H4 (cell line): ENCODE measurements around the gene KRTAP29-1. TPM values are rescaled to one million over a fixed set of nuclear protein-coding genes. Genes with fewer than 3 reads are reported as not detected.
A peak's percentile ranks its signal among the peaks of the same experiment; 100 is the strongest.
"Not testable (repeated sequence)": the region's sequence is repeated elsewhere in the genome, so short reads cannot be mapped to it uniquely, and the experiment has no call there.

ENCODE experiments used
- DNase-seq: peaks from one replicate; pipeline ENCODE4 v3.0.0-alpha.2; 2015; ENCODE audit warnings: low spot score
- total RNA-seq: library from RNA; depleted of rRNA; stranded (reverse); fragments of >200 nt; shearing (Covaris generic); gene quantifications from 2 replicates; pipeline ENCODE4 v1.2.3, GENCODE V29; 2014; rRNA removed

The KRTAP29-1 gene, protein sequence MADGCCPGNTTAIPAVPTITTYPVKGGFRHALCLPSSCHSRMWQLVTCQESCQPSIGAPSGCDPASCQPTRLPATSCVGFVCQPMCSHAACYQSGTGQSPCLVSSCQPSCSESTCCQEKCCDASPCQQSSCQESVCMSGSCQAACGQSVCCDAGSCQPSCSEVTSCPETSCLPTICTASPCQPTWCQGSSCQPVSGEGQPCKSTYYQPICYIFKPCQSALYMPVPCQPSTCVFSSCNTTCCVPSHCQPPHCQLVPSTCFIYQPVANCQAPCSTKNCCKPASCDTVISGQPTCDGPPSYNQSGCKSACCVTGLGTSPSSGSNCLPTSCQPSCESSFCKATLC
- not detected in 2 replicates for total RNA-seq

DNA sequence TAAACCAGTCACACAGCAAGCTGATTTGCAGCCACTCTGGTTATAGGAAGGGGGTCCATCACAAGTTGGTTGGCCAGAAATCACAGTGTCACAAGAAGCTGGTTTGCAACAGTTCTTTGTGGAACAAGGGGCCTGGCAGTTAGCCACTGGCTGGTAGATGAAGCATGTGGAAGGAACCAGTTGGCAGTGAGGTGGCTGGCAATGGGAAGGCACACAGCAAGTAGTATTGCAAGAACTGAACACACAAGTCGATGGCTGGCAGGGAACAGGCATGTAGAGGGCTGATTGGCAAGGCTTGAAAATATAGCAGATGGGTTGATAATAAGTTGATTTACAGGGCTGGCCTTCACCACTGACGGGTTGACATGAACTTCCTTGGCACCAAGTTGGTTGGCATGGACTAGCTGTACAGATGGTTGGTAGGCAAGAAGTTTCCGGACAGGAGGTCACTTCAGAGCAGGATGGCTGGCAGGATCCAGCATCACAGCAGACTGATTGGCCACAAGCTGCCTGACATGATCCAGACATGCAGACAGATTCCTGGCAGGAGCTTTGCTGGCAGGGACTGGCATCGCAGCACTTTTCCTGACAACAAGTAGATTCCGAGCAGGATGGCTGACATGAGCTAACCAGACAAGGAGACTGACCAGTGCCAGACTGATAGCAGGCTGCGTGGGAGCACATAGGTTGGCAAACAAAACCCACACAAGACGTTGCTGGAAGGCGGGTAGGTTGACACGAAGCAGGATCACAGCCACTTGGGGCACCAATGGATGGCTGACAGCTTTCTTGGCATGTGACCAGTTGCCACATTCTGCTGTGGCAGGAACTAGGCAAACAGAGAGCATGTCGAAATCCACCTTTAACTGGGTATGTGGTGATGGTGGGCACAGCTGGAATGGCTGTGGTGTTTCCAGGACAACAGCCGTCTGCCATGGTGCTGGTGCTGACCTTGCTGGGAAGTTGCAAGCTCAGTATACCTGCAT is at the start of gene KRTAP29-1:
Gene KRTAP29-1 (minus strand): TSS at position 936 of the 986 bp plus-strand sequence. CDS start 0 bp downstream, at position 936.
- peak; percentile 59 for DNase-seq

DNA sequence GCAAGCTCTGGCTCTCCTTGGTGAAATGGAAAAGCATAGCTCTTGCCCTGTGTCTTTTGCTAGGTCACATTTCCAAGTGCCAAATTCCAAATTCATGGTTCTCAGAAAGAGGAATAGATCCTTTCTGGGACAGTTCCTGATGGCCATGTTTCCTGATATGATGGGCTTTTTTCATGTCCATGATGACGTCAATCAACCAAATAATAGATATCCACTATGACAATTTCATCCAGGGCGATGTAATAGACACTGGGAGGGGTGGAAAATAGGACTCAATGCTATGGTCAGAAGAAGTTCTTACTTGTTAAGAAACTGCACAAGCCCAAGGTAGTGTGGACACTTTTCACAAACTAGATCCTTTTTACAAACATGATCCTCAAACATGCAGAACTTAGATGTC is 48.5 kb upstream of the KRTAP29-1 start:
- DNase-seq = no peak

DNA sequence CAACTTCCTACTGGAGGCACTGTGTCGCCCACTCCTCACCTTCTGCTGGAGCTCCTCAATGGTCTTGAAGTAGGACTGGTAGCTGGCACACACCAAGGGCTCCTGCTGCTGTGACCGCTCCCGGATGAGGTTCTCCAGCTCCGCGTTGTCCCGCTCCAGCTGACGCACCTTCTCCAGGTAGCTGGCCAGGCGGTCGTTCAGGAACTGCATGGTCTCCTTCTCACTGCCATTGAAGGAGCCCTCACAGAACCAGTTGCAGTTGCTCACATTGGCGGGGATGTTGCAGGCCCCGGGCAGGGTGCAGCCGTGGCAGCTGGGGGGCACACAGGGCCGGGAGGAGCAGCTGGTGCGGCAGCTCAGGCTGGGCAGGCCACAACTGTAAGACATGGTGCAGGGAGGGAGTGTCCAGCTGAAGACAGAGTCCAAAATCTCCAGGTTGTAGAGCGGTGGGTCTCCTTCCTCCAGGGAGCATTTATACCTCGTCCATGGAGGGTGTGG is 47.8 kb upstream of the KRTAP29-1 start, which contains the start of gene KRT33A:
Gene KRT33A (minus strand): TSS at position 448 of the 498 bp plus-strand sequence. CDS start 61 bp downstream, at position 387.
- not testable (repeated sequence) for DNase-seq

DNA sequence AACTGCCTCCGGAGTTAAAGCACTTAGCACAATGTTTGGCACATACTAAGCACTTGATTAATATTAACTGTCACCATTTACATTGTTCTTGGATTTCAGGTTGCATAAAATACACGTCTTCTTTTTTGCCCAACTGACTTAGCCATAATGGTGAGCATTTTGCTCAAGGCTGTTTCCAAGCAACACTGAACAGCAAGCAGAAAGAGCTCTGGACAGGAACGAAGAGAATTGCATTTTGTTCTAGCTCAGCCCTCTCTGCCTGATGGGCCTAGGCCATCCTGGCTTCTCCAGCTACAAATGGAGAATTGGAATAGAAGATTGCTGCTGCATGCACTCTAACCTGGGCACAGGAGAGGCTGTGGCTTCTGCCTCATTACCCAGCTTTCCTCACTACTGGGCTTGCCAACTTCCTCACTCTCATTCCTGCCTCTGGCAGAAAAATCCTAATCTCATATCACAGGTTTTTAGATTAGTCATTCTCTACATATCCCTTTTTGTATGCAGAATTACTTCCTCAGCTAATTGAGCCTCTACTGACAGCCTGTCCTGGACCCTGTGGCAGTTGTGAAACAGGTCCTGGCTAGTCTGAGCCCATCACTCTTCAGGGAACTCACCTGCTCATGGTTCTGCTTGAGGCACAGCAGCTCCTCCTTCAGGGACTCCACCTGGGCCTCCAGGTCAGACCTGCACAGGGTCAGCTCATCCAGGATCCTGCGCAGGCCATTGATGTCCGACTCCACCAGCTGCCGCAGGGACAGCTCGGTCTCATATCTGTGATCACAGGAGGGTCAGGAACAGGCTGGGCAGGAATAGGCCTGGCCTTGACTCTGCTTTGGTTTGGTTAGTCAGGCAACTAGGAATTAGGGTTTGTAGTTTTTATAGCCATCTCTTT is 45.5 kb upstream of the KRTAP29-1 start:
- DNase-seq = no peak

DNA sequence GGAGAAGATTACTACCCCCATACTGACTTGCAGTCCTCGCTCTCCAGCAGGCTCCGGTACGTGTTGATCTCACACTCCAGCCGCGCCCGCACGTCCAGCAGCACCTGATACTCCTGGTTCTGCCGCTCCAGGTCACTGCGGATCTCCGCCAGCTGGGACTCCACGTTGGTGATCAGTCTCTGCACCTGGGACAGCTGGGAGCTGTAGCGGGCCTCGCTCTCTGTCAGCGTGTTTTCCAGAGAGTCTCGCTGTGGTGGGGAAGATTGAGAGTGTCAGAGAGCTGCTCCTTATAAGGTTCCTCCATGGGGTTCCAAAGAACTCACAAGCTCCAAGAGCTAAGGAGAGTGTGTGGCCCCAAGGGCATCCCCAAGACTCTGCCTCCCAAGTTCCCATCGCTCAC is 43.8 kb upstream of the KRTAP29-1 start:
- DNase-seq = not testable (repeated sequence)

DNA sequence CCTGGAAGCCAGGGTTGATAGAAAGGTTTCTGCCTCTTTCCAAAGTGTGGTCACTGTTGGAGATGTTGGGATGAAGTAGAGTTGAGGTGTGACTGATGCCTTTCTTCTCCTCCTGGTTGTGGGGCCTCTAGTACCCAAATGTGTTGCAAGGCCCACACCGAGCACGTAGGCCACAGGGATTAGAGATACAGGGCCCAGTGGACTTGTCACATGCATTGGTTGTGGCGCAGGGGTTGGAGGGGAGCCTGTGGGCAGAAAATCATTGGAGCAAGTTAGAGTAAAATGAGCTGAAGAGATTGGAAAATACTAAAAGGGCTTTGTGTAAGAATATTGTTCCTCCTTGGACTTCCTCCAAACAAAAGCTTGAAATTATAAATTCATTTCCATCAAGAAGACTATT is 43.3 kb upstream of the KRTAP29-1 start:
- DNase-seq = no peak

DNA sequence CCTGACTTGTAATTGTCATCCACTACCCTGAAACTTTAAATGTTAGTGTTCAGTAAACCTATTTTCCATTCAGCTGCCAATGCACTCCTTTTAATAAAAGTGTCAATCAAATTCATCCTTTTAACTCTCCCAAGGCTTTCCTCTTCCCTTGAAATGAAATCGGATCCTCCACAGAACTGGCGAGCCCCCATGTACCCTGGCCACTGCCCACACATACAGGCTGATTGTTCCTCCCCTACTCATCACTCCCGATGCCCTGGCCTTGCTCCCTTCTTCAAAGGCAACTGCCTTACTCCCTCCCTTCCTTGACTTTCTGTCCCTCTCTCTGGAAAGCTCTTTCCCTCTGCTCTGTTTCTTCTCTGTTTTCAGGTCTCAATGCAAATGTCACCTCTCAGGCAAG is 40.4 kb upstream of the KRTAP29-1 start:
- no peak for DNase-seq

DNA sequence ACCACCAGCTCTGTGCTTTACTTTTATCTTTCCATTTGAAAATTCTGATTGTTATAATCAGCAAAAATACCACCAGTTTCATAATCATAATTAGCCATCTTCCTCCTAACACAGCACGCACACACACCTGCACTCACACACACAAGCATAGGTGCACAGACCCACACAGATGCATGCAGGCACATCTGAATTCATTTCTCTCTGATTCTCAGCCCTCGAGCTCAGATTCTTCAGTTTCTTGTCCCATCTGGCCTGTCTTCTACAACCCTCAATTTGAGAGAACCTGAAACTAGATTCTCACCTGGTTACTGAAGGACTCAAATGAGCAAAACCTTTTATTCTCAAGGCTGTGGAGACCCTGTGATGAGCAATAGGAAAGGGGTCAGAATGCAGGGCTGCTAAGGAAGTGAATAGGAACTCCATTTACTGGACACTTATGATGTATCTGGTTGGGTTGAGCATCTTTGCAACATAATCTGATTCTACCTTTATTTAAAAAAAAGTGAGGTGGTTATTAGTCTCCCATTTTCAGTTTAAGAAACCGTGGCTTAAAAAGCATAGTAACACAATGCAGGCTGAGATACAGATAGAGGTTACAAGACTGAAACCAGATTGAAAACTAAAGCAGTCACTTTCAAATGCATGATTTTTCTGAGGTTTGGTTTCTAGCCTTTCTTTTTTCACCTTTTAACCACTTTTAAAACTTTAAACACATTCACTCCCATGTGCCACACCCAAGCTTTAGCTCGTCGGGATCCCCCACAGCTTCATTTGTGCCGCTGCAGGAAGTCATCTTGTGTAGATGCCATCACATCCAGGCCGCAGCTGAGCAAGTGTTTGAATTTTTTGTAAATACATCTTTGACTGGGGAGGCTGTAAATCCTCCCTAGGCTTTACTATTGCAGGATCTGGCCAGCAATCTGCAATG is 38.5 kb upstream of the KRTAP29-1 start:
- DNase-seq = no peak

DNA sequence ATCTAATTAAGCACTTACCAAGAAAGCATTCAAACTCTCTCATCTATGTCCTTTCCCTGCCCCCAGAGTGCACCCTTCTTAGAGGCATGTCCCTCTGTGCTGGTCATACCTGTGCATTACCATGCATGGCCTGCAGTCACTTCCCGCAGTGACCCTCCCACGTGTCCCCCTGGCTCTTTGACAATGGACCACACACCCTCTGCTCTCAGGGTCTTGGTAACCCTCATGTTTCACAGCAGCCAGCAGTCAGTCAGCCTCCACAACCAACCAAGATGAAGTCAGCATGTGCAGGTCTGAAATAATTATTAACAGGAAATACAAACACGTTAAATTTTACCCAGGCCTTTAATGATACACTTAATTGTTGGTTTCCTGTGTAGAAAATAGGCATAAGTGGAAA is 37.8 kb upstream of the KRTAP29-1 start:
- no peak for DNase-seq

DNA sequence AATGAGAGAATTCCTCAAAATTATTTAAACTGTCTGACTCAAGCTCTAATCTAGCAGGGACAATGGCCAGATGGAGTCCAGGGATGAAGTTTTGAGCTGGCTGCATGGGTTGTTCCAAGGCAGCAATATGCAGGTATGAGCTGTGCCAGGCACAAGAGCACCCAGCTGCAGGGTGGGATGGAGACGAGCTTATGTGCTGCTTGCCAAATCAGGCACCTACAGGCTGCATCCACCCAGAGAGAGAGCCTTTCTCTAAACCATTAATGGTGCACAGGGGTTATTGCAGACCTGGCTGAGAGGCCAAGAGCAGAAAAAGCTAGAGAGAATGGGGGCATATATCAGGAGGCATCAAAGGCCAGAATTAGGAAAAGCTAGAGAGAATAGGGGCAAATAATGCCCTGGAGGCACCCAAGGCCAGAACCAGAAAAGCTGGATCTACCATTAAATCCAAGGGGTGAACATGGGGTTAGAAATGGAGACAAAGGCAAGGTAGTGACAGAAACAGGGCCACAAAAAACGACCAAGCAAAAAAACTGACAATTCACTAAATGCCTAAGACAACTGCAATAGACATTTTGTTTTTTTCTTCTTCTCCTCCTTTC is 37.0 kb upstream of the KRTAP29-1 start:
- DNase-seq = no peak

DNA sequence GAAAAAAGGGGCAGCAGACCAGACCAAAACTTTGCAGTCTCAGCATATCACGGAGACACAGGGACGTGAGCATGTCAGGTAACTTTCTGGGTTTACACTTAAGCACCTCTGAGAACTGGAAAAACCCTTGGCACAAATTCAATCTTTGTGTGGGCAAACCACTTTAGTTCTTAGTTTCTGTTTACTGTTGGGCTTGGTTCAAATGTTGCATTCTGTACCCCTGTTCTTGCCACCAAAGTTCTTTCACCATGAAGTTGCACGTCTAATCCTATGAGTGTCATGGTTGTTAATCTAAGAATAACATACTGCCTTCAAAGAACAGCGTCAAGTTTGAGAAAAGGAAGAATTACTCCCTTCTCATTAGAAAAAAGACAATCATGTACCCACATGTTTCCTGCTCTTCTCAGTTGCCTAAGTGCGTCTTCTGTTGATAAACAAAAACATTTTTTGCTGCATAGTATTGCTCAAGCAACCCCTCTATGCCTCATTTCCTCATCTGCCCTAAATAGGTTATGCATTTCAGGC is 36.4 kb upstream of the KRTAP29-1 start:
- DNase-seq = peak; percentile 16

DNA sequence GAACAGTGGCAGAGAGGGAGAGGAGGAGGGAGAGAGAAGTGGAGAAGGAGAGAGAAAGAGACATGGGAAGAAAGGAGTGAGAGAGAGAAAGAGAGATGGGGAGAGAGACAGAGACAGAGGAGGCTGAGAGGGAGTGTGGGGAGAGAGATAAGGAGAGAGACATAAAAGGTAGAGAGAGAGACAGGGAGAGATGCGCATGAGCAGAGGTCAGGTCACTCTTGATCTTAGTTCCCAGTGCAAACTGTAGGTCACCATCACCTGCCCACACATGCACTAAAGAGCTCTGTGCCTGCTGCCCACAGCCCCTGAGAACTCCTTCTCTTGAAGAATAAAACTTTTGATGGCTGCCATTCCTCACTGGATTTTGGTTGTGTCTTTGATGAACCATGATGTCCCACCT is 33.1 kb upstream of the KRTAP29-1 start:
- no peak for DNase-seq

DNA sequence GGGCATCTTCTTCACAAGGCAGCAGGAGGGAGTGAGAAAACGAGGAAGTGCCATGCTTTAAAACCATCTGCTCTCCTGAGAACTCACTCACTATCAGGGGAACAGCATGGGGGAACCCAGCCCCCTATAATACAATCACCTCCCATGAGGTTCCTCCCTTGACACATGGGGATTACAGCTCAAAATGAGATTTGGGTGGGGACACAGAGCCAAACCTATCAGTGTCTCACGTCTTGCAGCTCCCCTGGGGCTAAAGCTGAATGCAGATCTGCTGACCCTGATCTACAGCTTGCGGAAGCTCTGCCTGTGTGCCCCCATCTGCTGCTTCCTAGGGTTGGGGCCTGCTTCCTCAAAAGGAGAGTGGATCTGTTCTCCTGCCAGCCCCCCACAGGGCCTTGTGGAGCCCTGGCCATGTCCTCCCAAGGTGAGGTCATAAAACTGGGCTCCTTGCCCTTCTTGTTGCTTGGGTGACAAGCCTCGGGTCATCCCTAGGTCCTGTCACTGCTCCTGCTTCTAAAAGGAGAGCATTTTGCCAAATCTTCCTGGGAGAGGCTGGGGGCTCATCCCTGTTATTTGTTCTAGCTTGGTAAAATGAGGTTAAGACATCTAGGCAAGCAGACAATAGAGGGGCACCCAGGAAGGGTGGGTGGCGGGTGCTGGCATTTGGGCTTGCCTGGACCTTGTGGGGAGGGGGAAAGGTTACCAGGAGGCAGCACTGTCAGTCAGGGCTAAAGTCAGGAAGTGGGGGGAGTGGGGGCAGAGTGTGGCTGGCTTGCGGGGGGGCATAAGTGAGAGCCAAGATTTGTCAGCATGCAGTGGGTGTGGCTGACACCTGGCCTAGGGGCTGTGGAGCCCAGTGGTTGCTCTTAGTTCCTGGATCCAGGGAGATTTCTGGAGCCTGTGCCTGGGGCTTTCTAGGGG is 32.0 kb upstream of the KRTAP29-1 start:
- DNase-seq = no peak

DNA sequence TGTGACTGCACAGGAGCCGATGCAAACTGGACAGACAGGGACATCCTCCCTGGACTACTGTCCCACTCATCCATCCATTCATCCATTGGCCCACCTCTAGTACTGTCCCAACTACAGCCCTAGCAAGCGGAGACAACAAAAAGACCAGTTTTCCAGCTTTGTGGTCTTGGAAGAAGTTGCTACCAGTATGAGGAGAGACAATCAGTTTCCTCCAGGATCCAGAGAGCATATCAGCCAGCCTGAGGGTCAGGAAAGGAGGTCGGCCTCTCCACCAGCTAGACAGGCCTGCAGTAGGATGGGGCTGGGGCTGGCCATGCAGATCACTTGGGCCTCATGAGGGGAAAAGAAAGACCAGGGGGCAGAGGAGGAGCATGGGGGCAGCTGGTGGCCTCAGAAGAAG is 31.2 kb upstream of the KRTAP29-1 start:
- DNase-seq = no peak

DNA sequence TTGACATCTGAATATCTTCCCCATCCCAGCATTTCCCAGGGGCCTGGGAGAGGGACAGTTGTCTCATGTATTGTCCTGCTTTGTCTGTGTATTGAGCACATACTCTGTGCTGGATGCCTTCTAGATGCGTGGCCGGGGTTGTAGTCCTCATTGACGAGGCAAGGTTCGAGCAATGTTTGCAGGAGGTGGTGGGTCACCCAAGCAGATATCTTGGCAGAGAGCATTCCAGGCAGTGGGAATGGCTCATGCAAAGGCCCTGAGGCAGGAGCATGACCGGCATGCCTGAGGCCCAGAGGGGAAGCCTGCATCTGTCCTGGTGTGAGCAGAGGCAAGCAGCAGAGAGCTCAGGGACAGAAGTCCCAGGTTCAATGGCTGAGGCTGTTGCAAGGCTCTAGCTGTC is 30.4 kb upstream of the KRTAP29-1 start:
- no peak for DNase-seq

DNA sequence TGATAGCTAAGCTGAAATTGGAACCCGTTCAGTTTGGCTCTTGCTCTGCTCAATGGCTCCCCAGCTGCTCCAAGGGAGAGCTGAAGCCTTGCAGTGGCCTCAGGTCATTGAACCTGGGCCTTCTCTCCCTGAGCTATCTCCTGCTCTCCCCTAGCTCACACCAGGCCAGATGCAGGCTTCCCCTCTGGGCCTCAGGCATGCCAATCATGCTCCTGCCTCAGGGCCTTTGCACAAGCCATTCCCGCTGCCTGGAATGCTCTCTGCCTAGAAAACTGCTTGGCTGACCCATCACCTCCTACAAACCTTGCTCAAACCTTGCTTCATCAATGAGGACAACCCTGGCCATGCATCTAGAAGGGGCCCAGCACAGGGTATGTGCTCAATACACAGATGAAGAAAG is 29.6 kb upstream of the KRTAP29-1 start:
- DNase-seq = no peak

DNA sequence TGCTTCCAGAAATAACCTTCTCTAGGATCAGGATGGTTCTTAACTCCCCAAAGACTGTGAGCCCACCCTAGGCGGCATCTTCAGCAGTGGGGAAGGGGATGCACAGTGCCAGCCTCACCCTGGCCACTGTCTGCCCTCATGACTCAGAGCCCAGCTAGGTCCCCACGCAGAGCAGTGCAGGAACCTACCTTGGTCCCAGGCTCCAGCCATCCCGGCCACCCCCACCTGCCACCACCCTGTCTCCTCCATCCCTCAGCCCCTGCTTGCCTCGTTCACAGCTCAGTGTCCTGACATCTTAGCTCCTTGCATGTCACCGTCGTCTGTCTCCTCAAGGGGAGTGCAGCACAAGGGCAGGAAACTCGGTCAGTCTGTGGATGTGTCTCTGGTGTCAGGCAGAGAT is 29.0 kb upstream of the KRTAP29-1 start:
- no peak for DNase-seq

DNA sequence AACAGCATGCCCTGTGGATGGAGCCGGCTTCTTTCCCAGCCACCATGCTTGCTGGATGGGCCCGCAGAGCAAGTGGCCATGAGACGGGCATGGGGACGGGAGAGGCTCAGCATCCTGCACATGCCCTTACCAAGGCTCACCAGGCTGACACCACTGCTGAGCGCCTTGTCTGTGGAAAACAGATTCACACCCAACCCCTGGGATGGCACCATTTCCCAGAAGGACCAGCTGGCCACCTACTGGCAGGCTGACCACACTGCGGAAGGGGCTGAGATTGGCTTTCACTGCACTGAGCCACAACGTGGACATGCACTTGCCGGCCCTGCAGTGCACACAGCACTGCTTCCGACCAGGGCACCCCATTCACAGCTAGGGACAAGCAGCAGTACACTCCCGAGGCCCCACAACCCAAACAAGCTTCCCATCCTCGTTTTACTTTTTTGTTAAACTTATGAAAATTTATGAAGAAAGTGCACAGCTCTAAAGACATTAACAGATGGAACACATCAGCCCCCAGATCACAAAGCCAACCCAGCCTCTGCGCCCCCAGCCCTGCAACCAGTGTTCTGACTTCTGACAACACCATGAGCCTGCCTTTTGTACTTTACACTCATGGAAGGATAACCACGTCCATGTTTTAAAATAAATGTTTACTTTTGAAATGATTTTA is 26.8 kb upstream of the KRTAP29-1 start:
- DNase-seq = peak; percentile 48
